Caki2 (cell line): ENCODE results near the gene ITM2C. TPM values are rescaled to one million over a fixed set of nuclear protein-coding genes. Genes with fewer than 3 reads are reported as not detected.

Experiments used
- DNase-seq: peaks from one replicate; pipeline ENCODE4 v3.0.0-alpha.2; 2015; ENCODE audit warnings: low read depth
- in situ Hi-C: cut with HindIII; loops from 2 replicates; pipeline ENCODE4 v1.10.0; 2016; ENCODE audit warnings: low sequenced_read_pairs, low pct_unique_long_range_greater_than_20kb, mixed read lengths
- total RNA-seq: library from RNA; depleted of rRNA; stranded (reverse); fragments of >200 nt; shearing (Covaris generic); gene quantifications from 2 replicates; pipeline ENCODE4 v1.2.3, GENCODE V29; 2014; ENCODE audit warnings: low replicate concordance; rRNA removed

Gene ITM2C, protein sequence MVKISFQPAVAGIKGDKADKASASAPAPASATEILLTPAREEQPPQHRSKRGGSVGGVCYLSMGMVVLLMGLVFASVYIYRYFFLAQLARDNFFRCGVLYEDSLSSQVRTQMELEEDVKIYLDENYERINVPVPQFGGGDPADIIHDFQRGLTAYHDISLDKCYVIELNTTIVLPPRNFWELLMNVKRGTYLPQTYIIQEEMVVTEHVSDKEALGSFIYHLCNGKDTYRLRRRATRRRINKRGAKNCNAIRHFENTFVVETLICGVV
- 106 and 109 TPM in 2 replicates for total RNA-seq

DNA sequence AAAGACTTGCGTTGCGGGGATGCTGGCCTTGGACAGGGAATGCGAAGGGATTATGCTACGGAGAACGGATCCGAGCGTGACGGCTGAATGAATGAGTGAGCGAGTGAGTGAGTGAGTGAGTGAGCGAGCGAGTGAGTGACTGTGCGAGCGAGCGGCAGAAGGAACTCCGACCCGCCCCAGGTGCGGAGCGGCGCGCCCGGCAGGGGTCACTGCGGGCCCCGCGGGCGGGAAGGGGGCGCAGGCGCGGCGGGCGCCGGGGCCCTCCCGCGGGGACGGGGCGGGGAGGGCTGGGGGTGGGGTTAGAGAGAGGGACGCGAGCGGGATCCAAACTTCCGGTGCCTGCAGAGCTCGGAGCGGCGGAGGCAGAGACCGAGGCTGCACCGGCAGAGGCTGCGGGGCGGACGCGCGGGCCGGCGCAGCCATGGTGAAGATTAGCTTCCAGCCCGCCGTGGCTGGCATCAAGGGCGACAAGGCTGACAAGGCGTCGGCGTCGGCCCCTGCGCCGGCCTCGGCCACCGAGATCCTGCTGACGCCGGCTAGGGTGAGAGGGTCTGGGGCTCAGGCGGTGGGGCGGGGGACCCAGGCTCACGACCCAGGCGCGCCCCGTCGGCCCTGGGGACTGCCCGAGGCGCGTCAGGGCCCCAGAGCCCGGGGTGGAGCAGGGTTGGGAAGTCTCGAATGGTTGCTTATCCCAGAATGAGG lies at the start of gene ITM2C:
ITM2C (plus strand) TSS at position 338 of the 702 bp plus-strand sequence; CDS start at position 422, 84 bp downstream.
- in situ Hi-C loops = no loop called here
- DNase-seq = peak; percentile 66

DNA sequence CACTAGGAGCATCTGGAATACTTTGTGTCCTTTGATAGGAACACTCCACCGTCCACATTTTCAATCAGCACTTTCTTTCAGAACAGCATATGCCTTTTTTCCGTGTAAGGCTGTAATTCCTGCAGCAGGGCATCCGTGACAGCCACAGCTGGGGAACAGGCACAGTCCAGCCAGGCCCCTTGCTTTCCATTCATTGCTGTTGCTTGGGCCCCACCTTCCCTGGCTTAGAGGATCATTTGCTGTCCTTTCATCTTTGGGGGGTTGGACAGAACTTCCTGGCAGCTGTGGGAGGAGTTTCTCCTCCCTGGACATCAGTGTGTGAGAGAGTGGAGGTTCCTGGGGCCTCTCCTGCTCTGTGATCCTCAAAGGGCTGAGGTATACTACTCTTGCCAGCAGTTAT lies 49.7 kb upstream of the ITM2C start:
- DNase-seq = no peak
- in situ Hi-C loops = no loop called here

DNA sequence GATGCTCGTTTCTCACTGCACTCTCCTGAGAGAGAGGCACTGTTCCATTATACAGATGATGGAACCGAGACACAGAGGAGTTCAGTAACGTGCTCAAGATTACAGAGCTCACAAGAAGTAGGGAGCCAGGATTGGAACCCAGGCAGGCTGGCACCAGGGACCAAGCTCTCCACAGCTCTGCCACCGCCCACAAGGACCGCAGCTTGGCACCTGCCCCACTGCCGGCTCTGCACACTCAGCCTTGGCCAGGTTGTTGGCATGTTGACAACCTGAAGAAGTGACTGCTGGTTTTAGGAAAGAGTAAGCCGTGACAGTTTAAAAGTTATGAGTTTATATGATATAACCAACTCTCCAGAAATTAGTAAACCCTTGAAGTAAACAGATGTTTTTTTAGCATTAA lies 48.0 kb upstream of the ITM2C start:
- in situ Hi-C loops = no loop called here
- no peak for DNase-seq

DNA sequence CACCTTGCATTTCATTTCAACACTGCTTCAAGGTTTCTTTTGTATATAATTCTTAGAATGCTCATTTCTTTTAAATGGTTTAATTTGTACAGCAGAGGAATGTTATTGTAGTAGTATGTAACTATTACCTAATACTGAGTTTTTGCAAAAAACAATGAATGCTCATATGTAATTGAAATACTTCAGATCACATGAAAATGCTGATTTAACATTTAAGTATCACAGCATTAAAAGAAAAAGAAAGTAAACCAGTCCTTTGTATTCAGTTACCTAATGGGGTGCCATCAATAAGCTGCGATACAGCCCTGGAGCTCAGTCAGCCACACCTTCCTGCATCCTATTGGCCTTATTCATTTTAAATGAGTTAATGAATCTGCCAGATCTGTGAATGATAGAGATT lies 45.3 kb upstream of the ITM2C start:
- in situ Hi-C loops = no loop called here
- DNase-seq = no peak

DNA sequence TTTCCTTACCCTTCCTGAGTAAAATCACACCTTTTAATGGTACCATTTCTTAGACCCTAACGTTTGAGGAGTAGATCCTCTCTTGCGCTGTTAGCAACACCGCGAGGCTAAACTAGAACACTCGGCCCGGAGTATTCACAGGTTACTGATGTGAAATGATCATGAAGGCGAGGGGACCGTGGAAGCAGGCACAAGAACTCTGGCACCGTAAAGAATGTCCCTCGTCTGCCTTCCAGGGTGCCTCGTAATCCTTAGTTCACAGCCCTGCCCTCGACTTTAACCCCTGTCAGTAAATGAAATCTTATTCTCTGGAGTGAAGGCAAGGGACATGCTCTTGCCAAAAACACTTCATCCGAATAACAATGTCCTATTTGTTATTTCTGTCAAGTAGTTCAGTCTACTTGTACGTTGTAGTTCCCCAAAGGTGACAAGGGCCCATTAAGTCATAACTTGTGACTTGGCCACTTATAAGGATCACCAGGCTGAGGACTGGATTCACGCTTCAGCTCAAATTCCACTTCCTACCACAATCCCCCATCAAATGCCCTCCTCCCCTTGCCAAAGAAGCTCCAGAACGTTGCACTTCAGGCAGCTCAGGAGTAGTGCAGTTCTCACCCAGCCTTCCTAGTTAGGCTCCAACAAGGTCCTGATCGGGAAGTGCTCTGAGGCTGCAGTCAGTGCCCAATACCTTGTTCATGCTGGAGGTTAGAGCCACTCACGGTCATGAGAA lies 43.3 kb upstream of the ITM2C start:
- in situ Hi-C loops = no loop called here

DNA sequence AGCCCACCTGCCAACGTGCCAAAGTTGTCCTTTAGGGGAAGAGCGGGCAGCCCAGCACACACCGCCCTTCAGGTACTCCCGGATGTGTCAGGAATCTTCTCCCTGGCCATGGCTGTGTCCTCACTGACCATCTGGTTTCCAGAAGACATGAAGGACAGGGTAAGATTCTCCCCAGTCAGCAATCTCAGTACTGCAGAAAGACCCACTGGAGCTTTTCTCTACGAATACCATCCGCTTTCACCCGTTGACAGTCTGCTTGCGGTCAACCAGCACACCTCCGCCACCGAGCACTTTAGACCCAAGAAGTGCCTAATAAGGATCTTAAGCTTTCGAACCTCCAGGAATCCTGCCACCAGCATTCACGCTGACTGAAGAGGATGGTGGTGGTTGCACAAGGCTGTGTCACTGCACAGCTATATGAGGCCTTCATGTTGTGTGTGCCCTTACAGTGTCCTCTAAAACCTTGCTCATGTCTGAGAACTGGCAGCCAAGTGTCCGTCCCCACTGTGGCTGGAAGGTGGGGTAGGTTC lies 42.7 kb upstream of the ITM2C start:
- DNase-seq = no peak
- in situ Hi-C loops = no loop called here

More for the DNA sequence above, 43.3 kb upstream of the ITM2C start:
- no peak for DNase-seq

DNA sequence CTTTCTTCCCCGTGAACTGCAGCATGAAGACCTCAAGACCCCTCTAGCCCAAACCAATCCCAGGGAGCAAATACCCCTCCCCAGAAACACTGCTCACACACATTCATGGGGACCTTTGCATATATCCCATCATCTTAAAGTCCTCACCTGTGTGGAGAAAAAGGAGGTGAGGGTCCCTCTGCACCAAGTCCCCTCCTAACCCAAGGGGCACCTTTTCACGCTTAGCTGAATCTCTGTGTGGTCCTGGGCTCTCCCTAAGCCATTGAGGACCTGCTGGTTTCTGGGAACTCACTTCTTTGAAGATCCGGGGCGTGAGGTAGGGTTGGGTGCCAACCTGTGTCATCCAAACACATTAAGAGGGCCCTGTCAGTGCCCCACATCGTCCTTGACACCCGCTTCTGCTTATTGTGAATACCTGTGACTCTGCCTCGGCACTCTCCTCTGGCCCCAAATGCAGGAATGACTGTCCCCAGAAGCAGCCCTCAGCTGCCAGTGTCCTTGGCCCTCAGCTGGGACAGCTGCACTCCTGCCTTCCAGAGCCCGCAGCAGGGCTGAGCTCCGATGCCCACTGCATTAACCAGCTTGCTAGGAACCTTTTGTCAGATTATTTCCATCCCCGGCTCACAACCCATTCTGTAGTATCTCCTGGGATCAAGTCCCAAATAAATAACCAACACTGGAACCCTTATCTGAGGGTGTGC lies 41.3 kb upstream of the ITM2C start:
- in situ Hi-C loops = no loop called here
- no peak for DNase-seq

DNA sequence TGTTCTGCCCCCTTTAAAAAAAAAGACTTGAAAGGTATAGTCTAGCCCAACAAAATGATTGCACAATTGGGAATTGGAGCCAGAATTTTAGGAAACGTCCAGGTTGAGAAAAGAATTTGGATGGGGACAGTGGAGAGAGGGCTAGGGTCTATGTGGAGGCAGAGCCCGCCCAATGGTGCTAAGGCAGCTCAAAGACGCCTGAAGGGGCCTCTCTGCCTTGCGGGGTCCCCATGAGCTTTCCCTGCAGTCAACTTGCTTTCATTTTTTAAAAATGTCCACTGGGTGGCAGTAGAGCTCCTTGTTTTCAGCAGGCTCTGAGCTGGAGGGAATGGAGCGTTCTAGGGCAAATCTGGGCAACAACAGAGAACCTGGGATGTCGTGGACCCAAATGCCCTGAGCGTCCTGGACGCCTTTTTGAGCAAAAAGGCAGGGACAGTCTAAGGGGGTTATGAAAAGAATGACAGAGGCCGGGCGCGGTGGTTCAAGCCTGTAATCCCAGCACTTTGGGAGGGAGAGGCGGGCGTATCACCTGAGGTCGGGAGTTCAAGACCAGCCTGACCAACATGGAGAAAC lies 40.2 kb upstream of the ITM2C start:
- in situ Hi-C loops = no loop called here
- DNase-seq = peak; percentile 63

DNA sequence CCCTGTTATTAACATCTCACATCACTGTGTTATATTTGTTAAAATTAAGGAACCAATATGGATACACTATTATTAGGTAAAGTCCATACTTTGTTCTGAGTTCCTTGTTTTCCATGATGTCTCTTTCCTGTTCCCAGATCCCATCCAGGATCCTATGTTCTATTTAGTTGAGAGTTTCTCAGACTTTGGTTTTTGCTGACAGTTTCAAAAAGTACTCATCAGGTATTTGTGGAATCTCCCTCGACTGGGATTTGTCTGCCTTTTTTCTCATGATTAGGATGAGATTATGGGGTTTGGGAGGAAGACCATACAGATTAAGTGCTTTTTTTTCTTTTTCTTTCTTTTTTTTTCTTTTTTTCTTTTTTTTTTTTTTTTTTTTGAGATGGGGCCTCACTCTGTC lies 39.4 kb upstream of the ITM2C start:
- in situ Hi-C loops = no loop called here
- DNase-seq = no peak

DNA sequence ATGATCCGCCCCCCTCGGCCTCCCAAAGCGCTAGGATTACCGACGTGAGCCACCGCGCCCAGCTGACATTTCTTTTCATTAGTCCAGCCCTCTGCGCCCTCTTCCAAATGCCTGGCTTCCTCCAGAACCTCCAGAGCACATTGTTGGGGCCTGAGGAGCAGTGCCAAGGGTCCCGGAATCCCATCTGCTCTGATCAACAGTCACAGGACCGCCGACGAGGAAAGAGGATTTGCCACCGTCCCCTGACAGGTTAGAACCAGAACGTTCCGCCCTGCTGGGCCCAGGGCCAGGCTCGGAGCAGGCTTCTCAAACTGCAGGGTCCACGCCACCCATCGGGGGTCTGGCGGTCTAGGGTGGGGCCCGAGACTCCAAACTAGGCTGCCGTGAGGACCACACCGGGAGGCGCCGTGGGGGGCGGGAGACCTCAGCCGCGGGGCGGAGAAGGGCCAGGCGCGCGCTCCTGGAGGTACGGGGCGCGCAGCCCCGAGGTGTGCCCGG lies 36.9 kb upstream of the ITM2C start:
- no peak for DNase-seq
- in situ Hi-C loops = no loop called here

DNA sequence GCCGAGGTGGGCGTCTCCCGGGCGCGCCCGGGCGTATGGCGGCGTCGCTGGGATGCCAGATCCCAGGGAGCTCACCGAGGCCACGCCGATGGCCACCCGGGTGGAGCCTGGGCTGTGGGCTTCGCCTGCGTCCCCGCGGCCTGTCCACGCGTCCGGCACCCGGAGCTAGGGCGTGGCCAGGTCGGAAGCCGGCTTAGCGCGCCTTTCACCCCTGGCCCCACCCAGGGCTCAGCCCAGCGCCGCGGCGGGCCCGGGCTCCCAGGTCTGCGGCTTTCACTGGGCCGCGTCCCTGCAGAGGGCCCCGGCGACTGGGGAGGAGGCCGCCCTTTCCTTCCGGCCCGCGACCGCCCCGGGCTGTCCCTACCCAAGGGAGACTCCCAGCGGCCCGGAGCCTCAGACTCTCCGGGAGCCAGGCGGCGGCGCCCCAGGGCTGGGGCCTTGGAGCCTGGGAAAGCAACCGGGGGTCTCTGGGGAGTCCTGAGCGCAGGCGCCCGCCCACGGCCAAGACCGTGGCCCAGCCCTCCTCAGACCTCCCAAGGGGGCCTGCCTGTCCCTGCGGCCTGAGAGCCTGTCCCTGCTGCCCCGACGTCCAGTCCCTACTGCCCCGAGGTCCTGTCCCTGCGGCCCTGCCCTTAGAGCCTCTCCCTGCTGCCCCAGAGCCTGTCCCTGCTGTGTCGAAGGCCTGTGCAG lies 36.3 kb upstream of the ITM2C start:
- in situ Hi-C loops = no loop called here
- no peak for DNase-seq

DNA sequence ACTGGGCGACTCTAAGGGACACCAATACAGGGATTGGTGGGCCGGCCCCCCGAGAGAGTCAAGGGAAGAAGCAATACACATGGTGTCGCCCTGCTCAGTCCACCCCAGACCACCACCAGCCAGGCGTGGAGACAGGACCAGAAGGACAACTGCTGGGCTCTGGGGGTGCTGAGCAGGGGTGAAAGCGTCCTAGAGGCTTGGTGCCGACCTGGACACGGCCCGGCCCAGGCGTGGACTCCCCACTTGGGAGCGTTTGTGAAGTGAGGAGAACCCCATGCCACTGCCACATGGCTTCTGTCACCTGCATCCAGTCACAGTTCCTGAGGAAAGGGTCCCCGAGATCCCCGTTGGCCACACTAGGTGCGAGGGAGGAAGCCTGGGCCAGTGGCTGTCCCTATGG lies 35.4 kb upstream of the ITM2C start:
- in situ Hi-C loops = no loop called here
- no peak for DNase-seq

DNA sequence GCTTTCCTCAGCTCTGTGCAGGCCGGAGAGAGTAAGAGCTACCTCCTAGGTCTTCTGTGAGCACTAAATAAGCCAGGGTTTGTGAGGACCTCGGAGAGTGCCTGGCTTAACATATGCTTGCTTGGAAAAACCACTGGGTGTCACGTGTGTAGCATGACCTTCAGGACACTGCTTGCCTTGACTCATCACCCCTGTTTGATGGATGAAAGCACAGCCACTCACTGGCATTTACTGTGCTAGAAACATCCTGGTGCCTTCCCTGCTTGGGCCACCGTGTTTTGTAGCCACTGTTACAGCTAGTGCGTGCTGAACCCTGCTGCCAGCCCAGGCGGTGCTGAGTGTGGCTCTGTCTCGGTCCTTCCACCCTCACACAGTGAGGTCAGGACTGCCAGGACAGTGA lies 34.8 kb upstream of the ITM2C start:
- DNase-seq = no peak
- in situ Hi-C loops = no loop called here

DNA sequence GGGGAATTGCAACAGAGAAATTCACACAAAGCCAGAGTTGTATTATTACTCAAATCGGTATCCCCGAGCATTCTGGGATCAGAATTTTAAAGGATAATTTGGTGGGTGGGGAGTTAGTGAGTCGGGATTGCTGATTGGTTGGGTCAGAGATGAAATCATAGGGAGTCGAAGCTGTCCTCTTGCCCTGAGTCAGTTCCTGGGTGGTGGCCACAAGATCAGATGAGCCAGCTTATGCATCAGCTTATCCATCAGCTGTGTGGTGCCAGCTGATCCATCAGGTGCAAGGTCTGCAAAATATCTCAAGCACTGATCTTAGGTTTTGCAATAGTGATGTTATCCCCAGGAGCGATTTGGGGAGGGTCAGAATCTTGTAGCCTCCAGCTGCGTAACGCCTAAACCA lies 34.3 kb upstream of the ITM2C start:
- in situ Hi-C loops = no loop called here
- DNase-seq = no peak

DNA sequence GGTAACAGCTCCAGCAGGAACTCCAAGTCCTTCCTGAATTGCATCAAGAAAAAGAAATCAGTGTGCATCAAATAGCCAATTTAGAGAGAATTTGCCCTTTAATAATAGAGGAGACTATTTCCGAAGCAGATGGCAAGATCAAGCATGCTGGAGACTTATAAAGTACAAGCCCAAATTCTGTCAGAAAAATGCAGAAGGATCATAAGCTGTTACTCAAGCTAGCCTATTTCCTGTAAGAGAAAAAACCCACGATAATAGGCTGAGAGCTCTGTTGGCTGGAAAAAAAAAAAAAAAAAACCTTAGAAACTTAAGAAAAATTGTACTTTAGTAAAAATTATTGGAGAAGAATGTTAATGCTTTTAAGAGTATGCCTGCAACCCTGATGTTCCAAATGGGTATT lies 24.4 kb upstream of the ITM2C start:
- in situ Hi-C loops = no loop called here

DNA sequence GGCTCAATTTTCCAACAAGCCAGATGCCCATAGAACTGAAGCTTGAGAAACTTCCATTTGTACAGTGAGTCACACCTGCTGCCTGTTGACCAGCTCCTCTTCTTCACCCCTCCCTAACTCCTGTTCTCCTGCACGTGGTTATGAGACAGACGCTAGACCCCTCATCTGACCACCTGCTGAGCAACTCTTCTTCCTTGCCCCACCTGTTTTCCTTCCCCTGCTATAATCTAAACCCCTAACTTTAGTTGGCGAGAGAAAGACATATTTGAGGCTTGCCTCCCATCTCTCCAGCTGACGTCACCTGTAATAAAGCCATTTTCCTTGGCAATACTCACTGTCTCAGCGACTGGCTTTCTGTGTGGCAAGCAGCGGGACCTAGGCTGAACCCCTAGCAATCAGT lies 22.3 kb upstream of the ITM2C start:
- in situ Hi-C loops = no loop called here
- no peak for DNase-seq

More for the DNA sequence above, 24.4 kb upstream of the ITM2C start:
- no peak for DNase-seq

DNA sequence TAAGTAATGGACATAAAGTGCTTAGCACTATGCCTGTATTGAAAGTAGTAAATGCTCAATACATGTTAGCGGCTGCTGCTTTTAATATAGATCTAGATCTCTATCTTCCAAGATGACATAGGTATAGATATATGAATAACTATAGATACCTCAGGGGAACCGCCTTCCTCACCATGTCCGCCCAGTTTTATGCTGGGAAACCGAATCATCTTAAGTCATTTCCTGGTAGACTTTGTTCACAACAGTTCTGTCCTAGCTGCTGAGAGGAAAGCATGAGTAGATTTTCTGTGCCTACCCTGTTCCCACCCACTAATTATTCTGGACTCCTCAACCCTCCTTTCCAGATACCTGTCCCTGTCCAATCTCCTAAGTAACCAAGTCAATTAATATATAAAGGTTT lies 21.6 kb upstream of the ITM2C start:
- no peak for DNase-seq
- in situ Hi-C loops = no loop called here
